B cell (primary cell): ENCODE results near the gene GNAT3.

Source experiments
- CTCF ChIP-seq: fragments of 200-600 bp; IDR thresholded peaks from one replicate; pipeline ENCODE4 v1.8.0; 2022; ENCODE audit warnings: antibody characterized with exemption, mild to moderate bottlenecking
- EZH2 ChIP-seq: IDR thresholded peaks from 2 replicates; pipeline ENCODE4 v1.6.1; 2012; ENCODE audit warnings: borderline replicate concordance, low read depth, mild to moderate bottlenecking, moderate library complexity, low read length; ENCODE audit not compliant: insufficient read depth, poor library complexity, severe bottlenecking

- no peak for TF ChIP-seq CTCF
- TF ChIP-seq EZH2 = no peak
Measured at GRCh38 chr7:80432166-80432565, 79.7 kb downstream of the GNAT3 start.
